ENCODE measurements around the gene ADARB2. TPM values are rescaled to one million over a fixed set of nuclear protein-coding genes. Genes with fewer than 3 reads are reported as not detected.

The ADARB2 gene
- total and polyA plus RNA-seq, 4 donors, result 0.55 to 0.70 (median 0.59) TPM; not detected in 1

- H3K36me3 ChIP-seq (ENCODE audit: control insufficient read depth in 4 of 4, insufficient read depth in 3 of 4, low read depth in 1 of 4, low read length in 3 of 4), result no peaks in the 10 kb centered on the region
These were observed 86.6 kb downstream of the ADARB2 start for GRCh38 chr10:1650542-1651269.

More at GRCh38 chr10:1650542-1651269, 86.6 kb downstream of the ADARB2 start:
- H3K27ac ChIP-seq (ENCODE audit: low read depth in 1 of 2, low read length in 2 of 2), result no peak overlapping the region
- peaks cover 0 to 10% (median 7%) of the 10 kb centered on the region in 4 donors for H3K4me1 ChIP-seq (ENCODE audit: control insufficient read depth in 4 of 4, insufficient read depth in 4 of 4, low read length in 3 of 4)
- H3K4me3 ChIP-seq (ENCODE audit: low read depth in 1 of 3, low read length in 3 of 3), result no peak overlapping the region
- 76% methylated on average over 25 of the region's 25 CpGs for WGBS
- TF ChIP-seq NR2F2 (IDR thresholded peaks at IDR 0.05) (no peak), FOXA2 (IDR thresholded peaks at IDR 0.05) (no peak), MAX (IDR thresholded peaks at IDR 0.05) (no peak), SP1 (IDR thresholded peaks at IDR 0.05) (no peak), FOXA1 (IDR thresholded peaks at IDR 0.05) (no peak), REST (IDR thresholded peaks at IDR 0.05) (no peak), EGR1 (IDR thresholded peaks at IDR 0.05; ENCODE audit: low read depth in 2 of 2) (no peak), ATF3 (IDR thresholded peaks at IDR 0.05) (no peak), YY1 (IDR thresholded peaks at IDR 0.05) (no peak), RXRA (IDR thresholded peaks at IDR 0.05) (no peak), HNF4G (IDR thresholded peaks at IDR 0.05) (no peak), CTCF (IDR thresholded peaks at IDR 0.05; ENCODE audit: low read depth, low read length, missing input control) (no peak), RAD21 (IDR thresholded peaks at IDR 0.05) (no peak), TAF1 (conservative IDR thresholded peaks at IDR 0.05) (no peak), JUND (IDR thresholded peaks at IDR 0.05) (no peak), HNF4A (conservative IDR thresholded peaks at IDR 0.05) (no peak)
- no peak overlapping the region for H3K9ac ChIP-seq (ENCODE audit: low read depth in 1 of 2, low read length in 2 of 2)
- no peaks in the 10 kb centered on the region for H3K9me3 ChIP-seq (ENCODE audit: control insufficient read depth in 4 of 4, low read length in 3 of 4)
- no peak for DNase-seq (ENCODE audit: low spot score)
- peaks cover 0 to 4% (median 0%) of the 10 kb centered on the region in 4 donors for H3K27me3 ChIP-seq (ENCODE audit: control insufficient read depth in 4 of 4, insufficient read depth in 4 of 4, low read length in 3 of 4)
